AG04449 (cell line): ENCODE measurements around the gene POGLUT2.

ENCODE experiments used
- CTCF ChIA-PET: fragments of 350-600 bp; formaldehyde crosslinking; extraction: SDS; loops from one replicate; lab custom pipeline; 2021; ENCODE audit warnings: antibody characterized with exemption; lab: Yijun Ruan, JAX
- POLR2A ChIA-PET: fragments of 400-600, 350-600 bp; formaldehyde crosslinking; extraction: SDS; loops from one replicate; lab custom pipeline; 2020; ENCODE audit warnings: antibody characterized with exemption, inconsistent platforms; lab: Yijun Ruan, JAX
- DNase-seq: peaks from one replicate; pipeline ENCODE4 v3.0.0-alpha.2; 2010; ENCODE audit warnings: low read depth, low spot score
- H3K4me3 ChIP-seq: 2 replicates; pipeline ENCODE4 v1.5.1; 2011; ENCODE audit warnings: low read depth, mild to moderate bottlenecking, control low read depth, low read length
- CTCF ChIP-seq: IDR thresholded peaks from one replicate; pipeline ENCODE4 v1.5.1; 2011; ENCODE audit warnings: mild to moderate bottlenecking, moderate library complexity, low read length, control low read depth, inconsistent platforms; ENCODE audit not compliant: insufficient read depth; ENCODE audit errors: missing control alignments

The POGLUT2 gene

GRCh38 chr13:102768909-102769308 is 29.9 kb downstream of the POGLUT2 start:
- ChIA-PET CTCF (interaction anchor here (1.0 to 1.7 kb wide), 4 partner anchors 31 to 187 kb away, joined by 3 to 6 read pairs (median 3); no protein-coding TSS in a partner anchor), POLR2A (no interaction called here)
- no peak for DNase-seq

GRCh38 chr13:102763741-102764140 is 35.0 kb downstream of the POGLUT2 start:
- no peak overlapping the region for H3K4me3 ChIP-seq
- DNase-seq, result no peak
- CTCF ChIA-PET, result interaction anchor here (0.9 kb wide), 1 partner anchor 172 kb away, joined by 3 read pairs; no protein-coding TSS in a partner anchor
- POLR2A ChIA-PET, result no interaction called here
- no peak for TF ChIP-seq CTCF

More at GRCh38 chr13:102768909-102769308, 29.9 kb downstream of the POGLUT2 start:
- TF ChIP-seq CTCF, result no peak
- no peak overlapping the region for H3K4me3 ChIP-seq

GRCh38 chr13:102761071-102761470 is 37.7 kb downstream of the POGLUT2 start:
- POLR2A ChIA-PET, result no interaction called here
- TF ChIP-seq CTCF, result no peak

GRCh38 chr13:102758842-102759241 is 39.9 kb downstream of the POGLUT2 start:
- no peak for DNase-seq
- no peak for TF ChIP-seq CTCF
- no peak overlapping the region for H3K4me3 ChIP-seq
- POLR2A ChIA-PET, result no interaction called here
- CTCF ChIA-PET, result interaction anchor here (1.3 kb wide), 1 partner anchor 34 kb away, joined by 5 read pairs; no protein-coding TSS in a partner anchor

More at GRCh38 chr13:102761071-102761470, 37.7 kb downstream of the POGLUT2 start:
- CTCF ChIA-PET, result no interaction called here
- DNase-seq, result no peak
- no peak overlapping the region for H3K4me3 ChIP-seq

GRCh38 chr13:102757006-102757405 is 41.8 kb downstream of the POGLUT2 start:
- ChIA-PET CTCF (no interaction called here), POLR2A (no interaction called here)
- no peak for TF ChIP-seq CTCF
- no peak for DNase-seq
- H3K4me3 ChIP-seq, result no peak overlapping the region

- no peak for TF ChIP-seq CTCF
- DNase-seq, result no peak
- no peak overlapping the region for H3K4me3 ChIP-seq
- ChIA-PET POLR2A (no interaction called here), CTCF (no interaction called here)
Measured at GRCh38 chr13:102751886-102752285, 46.9 kb downstream of the POGLUT2 start.
